Measurements from ENCODE around the gene ZNF287.

- TF ChIP-seq CTCF (IDR thresholded peaks at IDR 0.05) (no peak), POLR2A (IDR thresholded peaks at IDR 0.05) (no peak)
Measured at GRCh38 chr17:16507918-16508533, 61.0 kb downstream of the ZNF287 start.

All from right lobe of liver (tissue), 4 donors.